ENCODE results near the gene CCDC57. TPM values are rescaled to one million over a fixed set of nuclear protein-coding genes. Genes with fewer than 3 reads are reported as not detected.

Gene CCDC57
- total and polyA plus RNA-seq, 2 experiments from 2014 or later, result 46.2 to 53.5 TPM

DNA sequence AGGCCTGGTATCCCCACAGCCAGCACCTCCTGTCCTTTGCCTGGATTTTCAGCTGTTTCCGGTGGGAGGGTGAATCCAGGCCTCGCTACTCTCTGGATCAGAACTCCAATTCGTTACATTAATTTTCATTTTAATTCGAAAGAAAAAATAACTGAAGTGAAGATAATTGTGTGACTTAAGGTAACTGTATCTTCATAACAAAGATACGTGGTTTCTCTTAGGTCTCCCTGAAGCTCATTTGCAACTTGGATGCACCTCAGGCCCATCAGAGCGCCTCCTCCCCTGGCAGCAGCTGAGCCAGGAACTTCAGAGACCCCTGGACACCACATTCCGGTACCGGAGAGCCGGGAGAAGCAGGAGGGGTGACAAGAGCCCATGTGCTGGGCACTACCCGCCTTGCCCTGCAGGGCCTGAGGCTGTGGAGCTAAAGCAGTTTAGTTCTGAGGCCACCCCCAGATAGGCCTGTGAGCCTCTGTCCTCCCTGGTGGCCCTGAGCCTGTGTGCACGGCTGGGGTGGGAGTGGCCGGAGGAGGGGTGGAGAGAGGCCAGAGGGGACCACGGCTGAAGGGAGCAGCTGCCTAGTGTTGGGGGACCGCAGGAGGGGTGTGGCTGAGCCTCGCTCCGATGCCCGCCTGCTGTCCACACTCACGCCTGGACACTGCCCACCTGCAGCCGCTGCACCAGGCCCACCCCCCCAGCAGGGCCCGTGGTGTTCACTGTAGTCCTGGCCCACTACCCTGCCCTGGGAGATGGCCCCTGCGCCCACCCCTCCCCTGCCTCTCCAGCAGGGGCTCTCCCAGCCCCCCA, 135.7 kb downstream of the CCDC57 start:
- no peak for DNase-seq (ENCODE audit: low read depth in 1 of 2, low spot score in 1 of 2)
- H3K4me1 ChIP-seq (ENCODE audit: low read depth), result no peaks in the 10 kb centered on the region
- no peak overlapping the region for H3K4me3 ChIP-seq
- no peaks in the 10 kb centered on the region for H3K9me3 ChIP-seq (ENCODE audit: low read depth)
- TF ChIP-seq, protein P1, sequence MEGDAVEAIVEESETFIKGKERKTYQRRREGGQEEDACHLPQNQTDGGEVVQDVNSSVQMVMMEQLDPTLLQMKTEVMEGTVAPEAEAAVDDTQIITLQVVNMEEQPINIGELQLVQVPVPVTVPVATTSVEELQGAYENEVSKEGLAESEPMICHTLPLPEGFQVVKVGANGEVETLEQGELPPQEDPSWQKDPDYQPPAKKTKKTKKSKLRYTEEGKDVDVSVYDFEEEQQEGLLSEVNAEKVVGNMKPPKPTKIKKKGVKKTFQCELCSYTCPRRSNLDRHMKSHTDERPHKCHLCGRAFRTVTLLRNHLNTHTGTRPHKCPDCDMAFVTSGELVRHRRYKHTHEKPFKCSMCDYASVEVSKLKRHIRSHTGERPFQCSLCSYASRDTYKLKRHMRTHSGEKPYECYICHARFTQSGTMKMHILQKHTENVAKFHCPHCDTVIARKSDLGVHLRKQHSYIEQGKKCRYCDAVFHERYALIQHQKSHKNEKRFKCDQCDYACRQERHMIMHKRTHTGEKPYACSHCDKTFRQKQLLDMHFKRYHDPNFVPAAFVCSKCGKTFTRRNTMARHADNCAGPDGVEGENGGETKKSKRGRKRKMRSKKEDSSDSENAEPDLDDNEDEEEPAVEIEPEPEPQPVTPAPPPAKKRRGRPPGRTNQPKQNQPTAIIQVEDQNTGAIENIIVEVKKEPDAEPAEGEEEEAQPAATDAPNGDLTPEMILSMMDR (IDR thresholded peaks at IDR 0.05; ENCODE audit: low read depth, low read length), result no peak
- peaks cover 27% of the 10 kb centered on the region for H3K36me3 ChIP-seq
- H3K27me3 ChIP-seq, result no peaks in the 10 kb centered on the region
- H3K27ac ChIP-seq, result peak overlapping the region; percentile 51

DNA sequence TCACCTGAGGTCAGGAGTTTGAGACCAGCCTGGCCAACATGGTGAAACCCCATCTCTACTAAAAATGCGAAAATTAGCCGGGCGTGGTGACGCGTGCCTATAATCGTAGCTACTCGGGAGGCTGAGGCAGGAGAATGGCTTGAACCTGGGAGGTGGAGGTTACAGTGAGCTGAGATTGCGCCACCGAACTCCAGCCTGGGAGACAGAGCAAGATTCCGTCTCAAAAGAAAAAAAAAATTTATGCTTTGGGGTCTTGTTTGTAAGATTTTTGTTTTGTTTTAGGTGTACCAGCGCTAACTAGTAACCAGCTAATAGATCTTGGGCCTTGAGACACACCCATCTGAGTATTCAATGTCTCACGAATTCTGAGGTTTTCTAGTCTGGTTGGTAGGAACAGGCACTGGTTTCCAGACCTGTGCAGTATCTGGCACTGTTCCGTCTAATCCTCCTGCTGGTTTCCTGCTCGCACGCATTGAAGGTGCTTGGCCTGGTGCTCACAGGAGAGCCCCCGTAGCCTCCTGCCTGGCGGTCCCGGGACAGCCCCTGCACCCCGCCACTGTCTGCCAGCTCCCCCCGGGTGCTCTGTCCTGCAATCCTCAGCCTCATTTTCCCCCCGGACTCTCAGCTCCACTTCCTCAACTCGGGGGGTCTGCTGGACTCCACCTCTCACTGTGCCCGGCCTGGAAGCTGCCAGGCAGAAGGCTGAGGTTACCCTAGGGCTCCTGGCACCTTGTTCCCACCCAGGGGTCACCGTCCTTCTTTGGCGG, 136.4 kb downstream of the CCDC57 start:
- no peak overlapping the region for H3K27ac ChIP-seq
- DNase-seq (ENCODE audit: low read depth in 1 of 2, low spot score in 1 of 2), result peak in 1 of 2 donors; percentile 8
- H3K36me3 ChIP-seq, result peaks cover 22% of the 10 kb centered on the region
- no peaks in the 10 kb centered on the region for H3K27me3 ChIP-seq
- no peaks in the 10 kb centered on the region for H3K4me1 ChIP-seq (ENCODE audit: low read depth)
- TF ChIP-seq, protein P1 (IDR thresholded peaks at IDR 0.05; ENCODE audit: low read depth, low read length), result no peak
- H3K9me3 ChIP-seq (ENCODE audit: low read depth), result no peaks in the 10 kb centered on the region
- H3K4me3 ChIP-seq, result no peak overlapping the region

DNA sequence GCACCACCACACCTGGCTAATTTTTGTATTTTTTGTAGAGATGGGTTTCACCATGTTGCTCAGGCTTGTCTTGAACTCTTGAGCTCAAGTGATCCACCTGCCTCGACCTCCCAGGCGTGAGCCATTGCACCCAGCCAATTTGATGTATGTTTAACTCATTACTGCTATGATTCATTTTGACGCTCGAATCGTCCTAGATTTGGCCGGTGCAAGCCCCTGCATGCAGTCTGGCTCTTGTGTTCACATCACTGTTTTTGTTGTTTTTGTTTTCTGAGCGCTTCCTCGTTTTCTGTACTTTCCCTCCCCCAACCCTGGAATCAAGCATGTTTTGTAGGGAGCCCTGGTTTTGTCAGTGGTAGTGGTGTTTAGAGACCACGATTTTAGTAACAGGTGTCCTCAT, 139.2 kb downstream of the CCDC57 start:
- Histone ChIP-seq H3K9me3 (ENCODE audit: low read depth) (no peaks in the 10 kb centered on the region), H3K36me3 (peaks cover 3% of the 10 kb centered on the region), H3K4me1 (ENCODE audit: low read depth) (no peaks in the 10 kb centered on the region), H3K27ac (no peak overlapping the region), H3K27me3 (no peaks in the 10 kb centered on the region), H3K4me3 (no peak overlapping the region)
- no peak for DNase-seq (ENCODE audit: low read depth in 1 of 2, low spot score in 1 of 2)
- TF ChIP-seq, protein P1 (IDR thresholded peaks at IDR 0.05; ENCODE audit: low read depth, low read length), result no peak

- no peak overlapping the region for H3K4me3 ChIP-seq
- TF ChIP-seq, protein P1 (IDR thresholded peaks at IDR 0.05; ENCODE audit: low read depth, low read length), result no peak
- DNase-seq (ENCODE audit: low read depth in 1 of 2, low spot score in 1 of 2), result no peak
- no peak overlapping the region for H3K27ac ChIP-seq
- no peaks in the 10 kb centered on the region for H3K27me3 ChIP-seq
- no peaks in the 10 kb centered on the region for H3K4me1 ChIP-seq (ENCODE audit: low read depth)
- peaks cover under 1% of the 10 kb centered on the region for H3K36me3 ChIP-seq
- no peaks in the 10 kb centered on the region for H3K9me3 ChIP-seq (ENCODE audit: low read depth)
Measured at GRCh38 chr17:82072827-82073226, 139.8 kb downstream of the CCDC57 start.

DNA sequence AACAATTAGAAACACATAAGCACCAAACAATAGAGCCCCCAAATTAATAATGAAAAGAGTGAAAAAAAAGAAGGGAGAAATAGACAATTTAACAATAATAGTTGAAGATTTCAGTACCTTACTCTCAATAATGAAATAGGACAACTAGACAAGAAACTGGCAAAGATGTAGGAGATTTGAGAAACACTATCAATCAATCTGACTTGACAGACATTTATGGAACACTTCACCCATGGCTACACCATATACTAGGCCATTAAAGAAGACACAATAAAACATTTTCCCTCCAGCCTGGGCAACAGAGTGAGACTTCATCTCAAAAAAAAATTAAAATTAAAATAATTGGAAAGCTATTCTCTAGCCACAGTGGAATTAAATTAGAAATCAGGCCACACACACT, 142.0 kb downstream of the CCDC57 start:
- no peak for DNase-seq (ENCODE audit: low read depth in 1 of 2, low spot score in 1 of 2)
- no peaks in the 10 kb centered on the region for H3K27me3 ChIP-seq
- no peak overlapping the region for H3K4me3 ChIP-seq
- H3K27ac ChIP-seq, result no peak overlapping the region
- H3K9me3 ChIP-seq (ENCODE audit: low read depth), result no peaks in the 10 kb centered on the region
- H3K36me3 ChIP-seq, result no peaks in the 10 kb centered on the region
- no peaks in the 10 kb centered on the region for H3K4me1 ChIP-seq (ENCODE audit: low read depth)
- TF ChIP-seq, protein P1 (IDR thresholded peaks at IDR 0.05; ENCODE audit: low read depth, low read length), result no peak
